Measurements from ENCODE around the gene ZRANB2.

- no peak for TF ChIP-seq CTCF (conservative IDR thresholded peaks at IDR 0.05; ENCODE audit: low read depth, low read length)
- TF ChIP-seq, protein P1, sequence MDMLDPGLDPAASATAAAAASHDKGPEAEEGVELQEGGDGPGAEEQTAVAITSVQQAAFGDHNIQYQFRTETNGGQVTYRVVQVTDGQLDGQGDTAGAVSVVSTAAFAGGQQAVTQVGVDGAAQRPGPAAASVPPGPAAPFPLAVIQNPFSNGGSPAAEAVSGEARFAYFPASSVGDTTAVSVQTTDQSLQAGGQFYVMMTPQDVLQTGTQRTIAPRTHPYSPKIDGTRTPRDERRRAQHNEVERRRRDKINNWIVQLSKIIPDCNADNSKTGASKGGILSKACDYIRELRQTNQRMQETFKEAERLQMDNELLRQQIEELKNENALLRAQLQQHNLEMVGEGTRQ (IDR thresholded peaks at IDR 0.05; ENCODE audit: low read depth, low read length): no peak
- no peak for TF ChIP-seq MAZ (IDR thresholded peaks at IDR 0.05; ENCODE audit: borderline replicate concordance, low read depth, low read length)
- no peak for TF ChIP-seq POLR2A (IDR thresholded peaks at IDR 0.05; ENCODE audit: low read depth, low read length)
- no peak for TF ChIP-seq CEBPB (IDR thresholded peaks at IDR 0.05; ENCODE audit: low read depth, low read length)
- TF ChIP-seq RAD21 (IDR thresholded peaks at IDR 0.05; ENCODE audit: low read length): no peak
- no peak for TF ChIP-seq RCOR1 (IDR thresholded peaks at IDR 0.05; ENCODE audit: insufficient replicate concordance, low read length)
- no peak for TF ChIP-seq FOS (IDR thresholded peaks at IDR 0.05; ENCODE audit: low read depth, low read length)
- no peak for TF ChIP-seq BHLHE40 (IDR thresholded peaks at IDR 0.05; ENCODE audit: low read depth, low read length)
- TF ChIP-seq MAFK (IDR thresholded peaks at IDR 0.05; ENCODE audit: low read depth, low read length): no peak
- no peak for TF ChIP-seq CHD1 (IDR thresholded peaks at IDR 0.05; ENCODE audit: low read depth, low read length)
These were observed 6.2 kb downstream of the ZRANB2 start for GRCh38 chr1:71074681-71075080.
